B cell (primary cell): ENCODE data around the gene PRSS36. TPM values are rescaled to one million over a fixed set of nuclear protein-coding genes. Genes with fewer than 3 reads are reported as not detected.

Source experiments
- ATAC-seq: fragments of 200-7000 bp; cut with Tn5 transposase; one replicate; pipeline ENCODE4 v1.10.0; 2021; ENCODE audit warnings: low read depth, mild to moderate bottlenecking, moderate number of reproducible peaks, moderate library complexity
- CTCF ChIA-PET: fragments of 350-600 bp; sonication (Branson Sonifier 250); formaldehyde crosslinking; loops from one replicate; lab custom pipeline; 2021; ENCODE audit warnings: antibody characterized with exemption, inconsistent platforms; lab: Charles Lee
- POLR2A ChIA-PET: fragments of 350-600 bp; sonication (Branson Sonifier 250); formaldehyde crosslinking; loops from one replicate; lab custom pipeline; 2021; ENCODE audit warnings: antibody characterized with exemption; lab: Charles Lee
- DNase-seq: peaks from one replicate; pipeline ENCODE4 v3.0.0; 2013
- H2AFZ ChIP-seq: 2 replicates; pipeline ENCODE4 v1.6.1; 2012; ENCODE audit warnings: mild to moderate bottlenecking, low read depth, low read length; ENCODE audit not compliant: insufficient read depth, poor library complexity, severe bottlenecking
- H3K27ac ChIP-seq, 2 donors: 1 replicate in 1 of 2; 2 replicates in 1 of 2; pipeline ENCODE4 v1.5.1; 2012 to 2013; ENCODE audit warnings: low read length in 2 of 2, mild to moderate bottlenecking in 2 of 2, moderate library complexity in 1 of 2
- H3K27me3 ChIP-seq, 4 experiments: fragments of 200-600 bp in 1 of 4; sonication (generic) in 1 of 4; replicated peaks in 1 of 4; 1 replicate in 2 of 4; 2 replicates in 2 of 4; pipeline versions ENCODE4 v1.6.1 to v1.7.0; 2013 to 2016; ENCODE audit warnings: low read length in 3 of 4, mild to moderate bottlenecking in 2 of 4, mixed read lengths in 1 of 4, moderate library complexity in 1 of 4; ENCODE audit not compliant: insufficient read depth in 4 of 4, control insufficient read depth in 3 of 4; ENCODE audit errors: control extremely low read depth in 1 of 4
- H3K36me3 ChIP-seq, 2 experiments: replicated peaks in 1 of 2; 1 replicate in 1 of 2; 2 replicates in 1 of 2; pipeline versions ENCODE4 v1.6.1 to v1.7.1; 2013; ENCODE audit warnings: low read length in 1 of 2; ENCODE audit not compliant: insufficient read depth in 2 of 2, control insufficient read depth in 1 of 2; ENCODE audit errors: control extremely low read depth in 1 of 2, extremely low read depth in 1 of 2
- H3K4me1 ChIP-seq, 2 donors: fragments of 200-600 bp in 1 of 2; sonication (generic) in 1 of 2; 1 replicate in 1 of 2; 2 replicates in 1 of 2; pipeline versions ENCODE4 v1.5.1 to v1.6.1; 2013 to 2017; ENCODE audit warnings: low read length in 2 of 2; ENCODE audit not compliant: control insufficient read depth in 2 of 2, insufficient read depth in 2 of 2
- H3K4me2 ChIP-seq: replicated peaks from 2 replicates; pipeline ENCODE3; 2012; ENCODE audit warnings: mild to moderate bottlenecking, low read depth, low read length; ENCODE audit not compliant: poor library complexity, severe bottlenecking
- H3K4me3 ChIP-seq, 5 experiments: fragments of 200-600 bp in 1 of 5; sonication (generic) in 1 of 5; 1 replicate in 3 of 5; 2 replicates in 2 of 5; pipeline versions ENCODE4 v1.5.1 to v1.7.0; 2011 to 2016; ENCODE audit warnings: low read length in 4 of 5, mild to moderate bottlenecking in 4 of 5, low read depth in 2 of 5, control low read depth in 1 of 5, moderate library complexity in 1 of 5; ENCODE audit not compliant: insufficient read depth in 1 of 5; ENCODE audit errors: control extremely low read depth in 1 of 5, extremely low read depth in 1 of 5
- H3K79me2 ChIP-seq: fragments of 200-600 bp; sonication (generic); one replicate; pipeline ENCODE4 v1.6.0; 2016; ENCODE audit warnings: low read length; ENCODE audit not compliant: control insufficient read depth, insufficient read depth
- H3K9ac ChIP-seq: fragments of 200-600 bp; sonication (generic); 2 replicates; pipeline ENCODE4 v1.6.1; 2017; ENCODE audit warnings: mild to moderate bottlenecking, low read length, moderate library complexity
- H3K9me3 ChIP-seq, 3 donors: one replicate each; pipeline versions ENCODE4 v1.6.1 to v1.7.1; 2013; ENCODE audit warnings: low read length in 2 of 3; ENCODE audit not compliant: control insufficient read depth in 2 of 3, insufficient read depth in 1 of 3; ENCODE audit errors: control extremely low read depth in 1 of 3
- H4K20me1 ChIP-seq: 2 replicates; pipeline ENCODE4 v1.6.0; 2012; ENCODE audit warnings: mild to moderate bottlenecking, low read length; ENCODE audit not compliant: insufficient read depth, control insufficient read depth, poor library complexity, severe bottlenecking
- H3K27ac Mint-ChIP-seq: one replicate; pipeline ENCODE4 v1.8.0; 2021; ENCODE audit warnings: mixed read lengths
- H3K27me3 Mint-ChIP-seq: one replicate; pipeline ENCODE4 v1.8.0; 2021; ENCODE audit warnings: mixed read lengths
- H3K4me1 Mint-ChIP-seq: one replicate; pipeline ENCODE4 v1.8.0; 2021; ENCODE audit warnings: mixed read lengths
- H3K4me3 Mint-ChIP-seq: one replicate; pipeline ENCODE4 v1.8.0; 2021; ENCODE audit warnings: mixed read lengths
- H3K9me3 Mint-ChIP-seq: one replicate; pipeline ENCODE4 v1.8.0; 2022; ENCODE audit warnings: mixed read lengths; ENCODE audit not compliant: insufficient read depth
- CTCF ChIP-seq: fragments of 200-600 bp; IDR thresholded peaks from one replicate; pipeline ENCODE4 v1.8.0; 2022; ENCODE audit warnings: antibody characterized with exemption, mild to moderate bottlenecking
- EZH2 ChIP-seq: IDR thresholded peaks from 2 replicates; pipeline ENCODE4 v1.6.1; 2012; ENCODE audit warnings: borderline replicate concordance, low read depth, mild to moderate bottlenecking, moderate library complexity, low read length; ENCODE audit not compliant: insufficient read depth, poor library complexity, severe bottlenecking
- WGBS: methylation state at CpG from one replicate; pipeline ENCODE4 v1.1.5; 2013; ENCODE audit warnings: missing lambda C conversion rate; ENCODE audit not compliant: insufficient coverage; 5-methylcytosine and 5-hydroxymethylcytosine counted together
- intact Hi-C: fragments of 100-400 bp; cut with micrococcal nuclease; formaldehyde crosslinking; loops from one replicate; pipeline ENCODE4 v1.10.0; 2022
- polyA plus RNA-seq: library from polyadenylated mRNA; depleted of rRNA; stranded (reverse); fragments of >200 nt; gene quantifications from 2 replicates; pipeline ENCODE4 v1.2.3, GENCODE V29; 2012
- total RNA-seq, 2 donors: library from RNA; stranded (reverse); fragments of 120-200 nt in 1 of 2; gene quantifications; 1 replicate in 1 of 2; 2 replicates in 1 of 2; pipeline versions ENCODE4 v1.2.3 to v1.2.4, GENCODE V29; 2013 to 2022

The PRSS36 gene
- total and polyA plus RNA-seq, 2 donors (not counting 1 experiment from before 2014, with no cell fraction given), result 1.0 to 1.6 TPM

- Histone ChIP-seq H2AFZ (no peak overlapping the region), H3K27ac (no peak overlapping the region), H3K36me3 (no peaks in the 10 kb centered on the region), H3K4me2 (no peak overlapping the region), H3K9me3 (no peaks in the 10 kb centered on the region), H3K79me2 (no peaks in the 10 kb centered on the region), H3K9ac (no peak overlapping the region), H3K4me3 (no peak overlapping the region), H3K4me1 (no peaks in the 10 kb centered on the region), H3K27me3 (no peaks in the 10 kb centered on the region), H4K20me1 (no peaks in the 10 kb centered on the region)
- no peak for DNase-seq
- ChIA-PET CTCF (no interaction called here), POLR2A (no interaction called here)
- ATAC-seq, result no peak
- intact Hi-C loops, result no loop called here
- H3K9me3 Mint-ChIP-seq, result no peaks in the 10 kb centered on the region
- TF ChIP-seq EZH2, result no peak
- no peak for TF ChIP-seq CTCF
- H3K27me3 Mint-ChIP-seq, result no peaks in the 10 kb centered on the region
- WGBS, result 100% methylated on average over 1 of the region's 2 CpGs
- H3K4me3 Mint-ChIP-seq, result no peak overlapping the region
- no peak overlapping the region for H3K27ac Mint-ChIP-seq
- no peaks in the 10 kb centered on the region for H3K4me1 Mint-ChIP-seq
Measured at GRCh38 chr16:31168848-31169247, 19.0 kb upstream of the PRSS36 start.

GRCh38 chr16:31167315-31167714, 17.4 kb upstream of the PRSS36 start:
- no peak overlapping the region for H3K27ac ChIP-seq
- intact Hi-C loops, result no loop called here
- H3K36me3 ChIP-seq, result no peaks in the 10 kb centered on the region
- no peak overlapping the region for H2AFZ ChIP-seq
- no peak overlapping the region for H3K4me3 ChIP-seq
- no peak overlapping the region for H3K9ac ChIP-seq
- no peaks in the 10 kb centered on the region for H3K9me3 ChIP-seq
- no peaks in the 10 kb centered on the region for H3K27me3 ChIP-seq
- Mint-ChIP-seq H3K27me3 (no peaks in the 10 kb centered on the region), H3K27ac (no peak overlapping the region), H3K9me3 (no peaks in the 10 kb centered on the region), H3K4me1 (no peaks in the 10 kb centered on the region), H3K4me3 (no peak overlapping the region)
- H3K79me2 ChIP-seq, result no peaks in the 10 kb centered on the region
- no peak for DNase-seq
- TF ChIP-seq EZH2 (no peak), CTCF (no peak)
- no peak for ATAC-seq
- H4K20me1 ChIP-seq, result no peaks in the 10 kb centered on the region
- no peaks in the 10 kb centered on the region for H3K4me1 ChIP-seq
- H3K4me2 ChIP-seq, result no peak overlapping the region
- ChIA-PET POLR2A (no interaction called here), CTCF (no interaction called here)
- WGBS, result 92% methylated on average over 8 of the region's 8 CpGs
